ENCODE results near the gene KIFC3. TPM values are rescaled to one million over a fixed set of nuclear protein-coding genes. Genes with fewer than 3 reads are reported as not detected.
A peak's percentile ranks its signal among the peaks of the same experiment; 100 is the strongest.

Gene KIFC3
- total and polyA plus RNA-seq, 2 of the 13 experiments (the other 11 are each of a cell fraction or from before 2014, with no cell fraction given): 42.1 to 45.3 TPM

- POLR2A ChIA-PET: interaction anchor here (1.1 to 1.3 kb wide), 2 partner anchors 21 to 32 kb away, joined by 3 to 4 read pairs; no protein-coding TSS in a partner anchor
Observed at GRCh38 chr16:57830890-57831484, 28.7 kb upstream of the KIFC3 start.

GRCh38 chr16:57829969-57830360 is 27.7 kb upstream of the KIFC3 start:
- intact Hi-C loops (cut with micrococcal nuclease; ENCODE audit: unreplicated experiment): no loop called here
- in situ Hi-C loops (cut with HindIII; ENCODE audit: extremely low pct_ligation_motif_present, low pct_unique_long_range_greater_than_20kb): no loop called here
- Histone ChIP-seq H3K27me3 (ENCODE audit: control insufficient read depth in 1 of 2, insufficient read depth in 2 of 2, low read length in 2 of 2) (no peaks in the 10 kb centered on the region), H3K9me3 (ENCODE audit: low read length) (no peaks in the 10 kb centered on the region), H2AFZ (ENCODE audit: low read length) (no peak overlapping the region), H3K27ac (ENCODE audit: extremely low read length, insufficient read depth, low read length) (peak overlapping the region; percentile 43), H3K4me1 (ENCODE audit: insufficient read depth, low read length) (peaks cover 62% of the 10 kb centered on the region), H3K79me2 (ENCODE audit: insufficient read depth, low read length) (no peaks in the 10 kb centered on the region), H3K4me3 (replicated peaks in 1 of 3; ENCODE audit: insufficient read depth in 1 of 3, low read depth in 2 of 3, low read length in 3 of 3) (no peak overlapping the region), H3K36me3 (replicated peaks in 1 of 2; ENCODE audit: control insufficient read depth in 1 of 2, insufficient read depth in 2 of 2, low read length in 2 of 2) (no peaks in the 10 kb centered on the region), H4K20me1 (ENCODE audit: insufficient read depth, low read length) (no peaks in the 10 kb centered on the region), H3K4me2 (ENCODE audit: low read depth, low read length) (peak overlapping the region; percentile 51; the same call in 1 of the 2 replicates), H3K9ac (ENCODE audit: insufficient read depth, low read depth, low read length) (no peak overlapping the region)
- DNase-seq (ENCODE audit: low spot score) (no peak), ATAC-seq (no peak), FAIRE-seq (no peak)
- CTCF ChIA-PET (ENCODE audit: low intra/inter-chr PET ratio, low total read pairs): no interaction called here
- POLR2A ChIA-PET: interaction anchor here (0.7 to 4.2 kb wide), 5 partner anchors 11 to 62 kb away, joined by 3 to 22 read pairs (median 4); partner anchors contain the start of gene KIFC3
- no TSS peak for BruUV-seq (replicated peaks)
- 69% methylated on average over 3 of the region's 3 CpGs for WGBS (ENCODE audit: low lambda C conversion rate)
- TF ChIP-seq NFYC (CRISPR knock-in tag; IDR thresholded peaks at IDR 0.05) (no peak), ZNF678 (CRISPR knock-in tag; IDR thresholded peaks at IDR 0.05) (no peak), ATRX (CRISPR knock-in tag; IDR thresholded peaks at IDR 0.05; ENCODE audit: borderline replicate concordance) (no peak), NFKB2 (CRISPR knock-in tag; IDR thresholded peaks at IDR 0.05; ENCODE audit: borderline replicate concordance) (no peak), GTF3A (CRISPR knock-in tag; conservative IDR thresholded peaks at IDR 0.05) (no peak), HINFP (CRISPR knock-in tag; IDR thresholded peaks at IDR 0.05; ENCODE audit: low read depth) (no peak), ZFY (CRISPR knock-in tag; IDR thresholded peaks at IDR 0.05) (peak; percentile 5; the same call in 1 of the 2 replicates), CHD4 (IDR thresholded peaks at IDR 0.05; ENCODE audit: borderline replicate concordance, low read length) (peak; percentile 58; the same call in 1 of the 2 replicates), EP300 (IDR thresholded peaks at IDR 0.05; ENCODE audit: low read depth in 2 of 2, low read length in 2 of 2) (no peak), EP300 (CRISPR knock-in tag; IDR thresholded peaks at IDR 0.05; ENCODE audit: borderline replicate concordance) (0 out of 2 replicates have a peak, but pooled peaks have one; percentile 2), SMARCE1 (IDR thresholded peaks at IDR 0.05; ENCODE audit: borderline replicate concordance) (no peak)

More at GRCh38 chr16:57830890-57831484, 28.7 kb upstream of the KIFC3 start:
- no TSS peak for BruUV-seq (replicated peaks)
- H4K20me1 ChIP-seq (ENCODE audit: insufficient read depth, low read length): no peaks in the 10 kb centered on the region
- H3K79me2 ChIP-seq (ENCODE audit: insufficient read depth, low read length): no peaks in the 10 kb centered on the region
- H2AFZ ChIP-seq (ENCODE audit: low read length): no peak overlapping the region
- H3K4me3 ChIP-seq (replicated peaks in 1 of 3; ENCODE audit: insufficient read depth in 1 of 3, low read depth in 2 of 3, low read length in 3 of 3): no peak overlapping the region
- in situ Hi-C loops (cut with HindIII; ENCODE audit: extremely low pct_ligation_motif_present, low pct_unique_long_range_greater_than_20kb) (no loop called here), intact Hi-C loops (cut with micrococcal nuclease; ENCODE audit: unreplicated experiment) (no loop called here)
- no peak overlapping the region for H3K9ac ChIP-seq (ENCODE audit: insufficient read depth, low read depth, low read length)
- no peaks in the 10 kb centered on the region for H3K9me3 ChIP-seq (ENCODE audit: low read length)
- 88% methylated on average over 10 of the region's 10 CpGs for WGBS (ENCODE audit: low lambda C conversion rate)
- H3K36me3 ChIP-seq (replicated peaks in 1 of 2; ENCODE audit: control insufficient read depth in 1 of 2, insufficient read depth in 2 of 2, low read length in 2 of 2): no peaks in the 10 kb centered on the region
- DNase-seq (ENCODE audit: low spot score) (no peak), ATAC-seq (no peak), FAIRE-seq (no peak)
- H3K27ac ChIP-seq (ENCODE audit: extremely low read length, insufficient read depth, low read length): no peak overlapping the region
- no peak overlapping the region for H3K4me2 ChIP-seq (ENCODE audit: low read depth, low read length)
- TF ChIP-seq ZNF274 (CRISPR knock-in tag; IDR thresholded peaks at IDR 0.05) (no peak), ZBTB33 (CRISPR knock-in tag; IDR thresholded peaks at IDR 0.05) (peak; percentile 67; the same call in 1 of the 2 replicates), ZNF460 (CRISPR knock-in tag; IDR thresholded peaks at IDR 0.05; ENCODE audit: borderline replicate concordance) (no peak)
- CTCF ChIA-PET (ENCODE audit: low intra/inter-chr PET ratio, low total read pairs): no interaction called here
- H3K4me1 ChIP-seq (ENCODE audit: insufficient read depth, low read length): peaks cover 59% of the 10 kb centered on the region
- H3K27me3 ChIP-seq (ENCODE audit: control insufficient read depth in 1 of 2, insufficient read depth in 2 of 2, low read length in 2 of 2): no peaks in the 10 kb centered on the region

Data from HepG2 (cell line).